DND-41 (cell line): ENCODE data around the gene ING2.
"Not testable (repeated sequence)": the region's sequence is repeated elsewhere in the genome, so short reads cannot be mapped to it uniquely, and the experiment has no call there.

Experiments
- ATAC-seq: fragments of 200-7000 bp; cut with Tn5 transposase; 3 replicates; pipeline ENCODE4 v1.9.1; 2021; ENCODE audit warnings: low read depth; ENCODE audit not compliant: insufficient read depth
- DNase-seq: peaks from one replicate; pipeline ENCODE4 v3.0.0-alpha.2; 2020
- H2AFZ ChIP-seq: 2 replicates; pipeline ENCODE4 v1.6.0; 2012; ENCODE audit warnings: low read depth, low read length
- H3K27ac ChIP-seq: 2 replicates; pipeline ENCODE4 v1.5.1; 2012; ENCODE audit warnings: low read length, inconsistent platforms
- H3K27me3 ChIP-seq: fragments of 200-600 bp; sonication (generic); 2 replicates; pipeline ENCODE4 v1.6.0; 2012; ENCODE audit warnings: low read length, mild to moderate bottlenecking, inconsistent platforms; ENCODE audit not compliant: insufficient read depth, poor library complexity
- H3K36me3 ChIP-seq: 2 replicates; pipeline ENCODE4 v1.5.1; 2012; ENCODE audit warnings: low read length, inconsistent platforms; ENCODE audit not compliant: insufficient read depth
- H3K4me1 ChIP-seq: 2 replicates; pipeline ENCODE4 v1.5.1; 2012; ENCODE audit warnings: mild to moderate bottlenecking, low read length; ENCODE audit not compliant: insufficient read depth
- H3K4me2 ChIP-seq: 2 replicates; pipeline ENCODE4 v1.6.0; 2012; ENCODE audit warnings: mild to moderate bottlenecking, moderate library complexity, low read length, inconsistent platforms; ENCODE audit not compliant: insufficient read depth
- H3K4me3 ChIP-seq, 2 experiments: fragments of 200-600 bp in 1 of 2; shearing (Covaris generic) in 1 of 2; 2 replicates each; pipeline ENCODE4 v1.5.1; 2012 to 2016; ENCODE audit warnings: inconsistent platforms in 2 of 2, low read length in 2 of 2, mild to moderate bottlenecking in 2 of 2, low read depth in 1 of 2, moderate library complexity in 1 of 2
- H3K79me2 ChIP-seq: 2 replicates; pipeline ENCODE4 v1.6.0; 2012; ENCODE audit warnings: low read length, inconsistent platforms; ENCODE audit not compliant: insufficient read depth
- H3K9ac ChIP-seq: 2 replicates; pipeline ENCODE4 v1.6.0; 2012; ENCODE audit warnings: low read depth, mild to moderate bottlenecking, inconsistent platforms, low read length, moderate library complexity
- H3K9me3 ChIP-seq: 2 replicates; pipeline ENCODE4 v1.5.1; 2012; ENCODE audit warnings: low read length, moderate library complexity, mild to moderate bottlenecking, inconsistent platforms; ENCODE audit not compliant: insufficient read depth, severe bottlenecking
- H4K20me1 ChIP-seq: 2 replicates; pipeline ENCODE4 v1.6.0; 2012; ENCODE audit warnings: low read length; ENCODE audit not compliant: insufficient read depth
- EZH2 ChIP-seq: IDR thresholded peaks from 3 replicates; pipeline ENCODE4 v1.6.1; 2012; ENCODE audit warnings: borderline replicate concordance, low read depth, mild to moderate bottlenecking, moderate library complexity, low read length, inconsistent platforms; ENCODE audit not compliant: severe bottlenecking
- TF ChIP-seq, protein P1 (sequence below): IDR thresholded peaks from 2 replicates; pipeline ENCODE4 v1.5.1; 2012; ENCODE audit warnings: borderline replicate concordance, low read length, moderate library complexity, mild to moderate bottlenecking; ENCODE audit not compliant: poor library complexity, severe bottlenecking; ENCODE audit errors: extremely low read depth

The ING2 gene

DNA sequence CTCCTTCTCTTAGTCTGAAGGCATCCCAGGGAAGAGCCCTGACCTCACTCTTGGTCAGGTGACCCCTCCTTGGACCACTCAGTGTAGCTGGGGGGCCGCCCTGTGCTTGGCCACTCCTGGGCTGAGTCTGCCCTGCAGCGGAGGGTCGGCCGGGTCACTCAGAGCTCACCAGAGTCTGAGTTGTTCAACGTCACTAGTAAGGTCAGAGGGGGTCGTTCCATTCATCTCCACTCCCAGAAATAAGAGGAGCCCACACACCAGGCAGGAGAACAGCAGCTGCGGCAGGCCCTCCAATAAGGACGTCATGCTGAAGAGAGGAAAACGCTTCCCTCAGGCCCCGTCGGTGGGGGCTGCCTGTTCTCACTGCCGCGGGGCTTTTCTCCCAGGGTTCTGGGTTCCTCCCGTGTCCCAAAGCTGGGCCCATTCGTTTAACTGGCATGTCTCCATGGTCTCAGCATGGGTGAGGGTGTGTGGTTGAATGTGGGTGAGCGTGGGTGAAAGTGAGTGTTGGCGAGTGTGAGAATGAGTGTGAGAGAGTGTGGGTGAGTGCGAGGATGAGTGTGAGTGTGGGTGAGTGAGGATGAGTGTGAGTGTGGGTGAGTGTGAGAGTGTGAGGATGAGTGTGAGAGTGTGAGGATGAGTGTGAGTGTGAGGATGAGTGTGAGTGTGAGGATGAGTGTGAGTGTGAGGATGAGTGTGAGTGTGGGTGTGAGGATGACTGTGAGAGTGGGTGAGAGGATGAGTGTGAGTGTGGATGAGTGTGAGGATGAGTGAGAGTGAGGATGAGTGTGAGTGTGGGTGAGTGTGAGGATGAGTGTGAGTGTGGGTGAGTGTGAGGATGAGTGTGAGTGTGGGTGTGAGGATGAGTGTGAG lies 47.7 kb downstream of the ING2 start:
- no peak for ATAC-seq
- TF ChIP-seq, protein P1, sequence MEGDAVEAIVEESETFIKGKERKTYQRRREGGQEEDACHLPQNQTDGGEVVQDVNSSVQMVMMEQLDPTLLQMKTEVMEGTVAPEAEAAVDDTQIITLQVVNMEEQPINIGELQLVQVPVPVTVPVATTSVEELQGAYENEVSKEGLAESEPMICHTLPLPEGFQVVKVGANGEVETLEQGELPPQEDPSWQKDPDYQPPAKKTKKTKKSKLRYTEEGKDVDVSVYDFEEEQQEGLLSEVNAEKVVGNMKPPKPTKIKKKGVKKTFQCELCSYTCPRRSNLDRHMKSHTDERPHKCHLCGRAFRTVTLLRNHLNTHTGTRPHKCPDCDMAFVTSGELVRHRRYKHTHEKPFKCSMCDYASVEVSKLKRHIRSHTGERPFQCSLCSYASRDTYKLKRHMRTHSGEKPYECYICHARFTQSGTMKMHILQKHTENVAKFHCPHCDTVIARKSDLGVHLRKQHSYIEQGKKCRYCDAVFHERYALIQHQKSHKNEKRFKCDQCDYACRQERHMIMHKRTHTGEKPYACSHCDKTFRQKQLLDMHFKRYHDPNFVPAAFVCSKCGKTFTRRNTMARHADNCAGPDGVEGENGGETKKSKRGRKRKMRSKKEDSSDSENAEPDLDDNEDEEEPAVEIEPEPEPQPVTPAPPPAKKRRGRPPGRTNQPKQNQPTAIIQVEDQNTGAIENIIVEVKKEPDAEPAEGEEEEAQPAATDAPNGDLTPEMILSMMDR: no peak
- no peak for TF ChIP-seq EZH2

DNA sequence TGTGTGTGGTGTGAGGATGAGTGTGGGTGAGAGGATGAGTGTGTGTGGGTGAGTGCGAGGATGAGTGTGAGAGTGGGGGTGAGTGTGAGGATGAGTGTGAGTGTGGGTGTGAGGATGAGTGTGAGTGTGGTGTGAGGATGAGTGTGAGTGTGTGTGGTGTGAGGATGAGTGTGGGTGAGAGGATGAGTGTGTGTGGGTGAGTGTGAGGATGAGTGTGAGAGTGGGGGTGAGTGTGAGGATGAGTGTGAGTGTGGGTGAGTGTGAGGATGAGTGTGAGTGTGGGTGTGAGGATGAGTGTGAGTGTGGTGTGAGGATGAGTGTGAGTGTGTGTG lies 48.3 kb downstream of the ING2 start:
- ATAC-seq, H3K9me3 ChIP-seq: not testable (repeated sequence)

More for the DNA sequence above, 47.7 kb downstream of the ING2 start:
- H2AFZ ChIP-seq: no peak overlapping the region
- no peaks in the 10 kb centered on the region for H4K20me1 ChIP-seq
- no peak overlapping the region for H3K27ac ChIP-seq
- no peak overlapping the region for H3K9ac ChIP-seq
- H3K79me2 ChIP-seq: no peaks in the 10 kb centered on the region
- H3K27me3 ChIP-seq: no peaks in the 10 kb centered on the region
- H3K4me1 ChIP-seq: no peaks in the 10 kb centered on the region
- no peaks in the 10 kb centered on the region for H3K36me3 ChIP-seq
- no peak overlapping the region for H3K4me2 ChIP-seq
- no peak overlapping the region for H3K4me3 ChIP-seq
- H3K9me3 ChIP-seq: no peaks in the 10 kb centered on the region
- DNase-seq: no peak

DNA sequence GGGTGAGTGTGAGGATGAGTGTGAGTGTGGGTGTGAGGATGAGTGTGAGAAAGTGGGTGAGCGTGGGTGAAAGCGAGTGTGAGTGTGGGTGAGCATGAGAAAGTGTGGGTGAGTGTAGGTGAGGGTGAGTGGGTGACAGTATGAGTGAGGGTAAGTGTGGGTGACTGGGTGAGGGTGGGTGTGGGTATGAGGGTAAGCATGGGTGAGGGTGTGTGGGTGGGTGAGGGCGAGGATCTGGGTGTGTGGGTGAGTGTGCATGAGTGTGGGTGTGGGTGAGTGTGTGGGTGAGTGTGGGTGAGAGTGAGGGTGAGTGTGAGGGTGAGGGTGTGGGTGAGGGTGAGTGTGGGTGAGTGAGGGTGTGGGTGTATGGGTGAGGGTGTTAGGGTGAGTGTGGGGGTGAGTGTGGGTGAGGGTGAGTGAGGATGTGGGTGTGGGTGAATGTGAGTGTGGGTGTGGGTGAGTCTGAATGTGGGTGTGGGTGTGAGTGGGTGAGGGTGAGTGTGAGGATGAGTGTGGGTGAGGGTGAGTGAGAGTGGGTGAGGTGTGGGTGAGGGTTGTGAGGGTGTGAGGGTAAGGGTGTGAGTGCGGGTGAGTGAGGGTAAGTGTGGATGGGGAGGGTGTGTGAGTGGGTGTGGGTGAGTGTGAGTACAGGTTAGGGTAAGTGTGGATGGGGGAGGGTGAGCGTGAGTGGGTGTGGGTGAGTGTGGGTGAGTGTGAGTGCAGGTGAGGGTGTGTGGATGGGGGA lies 48.9 kb downstream of the ING2 start:
- TF ChIP-seq, protein P1: no peak
- no peak for TF ChIP-seq EZH2
- Histone ChIP-seq H3K27me3 (no peaks in the 10 kb centered on the region), H3K4me3 (no peak overlapping the region), H3K79me2 (no peaks in the 10 kb centered on the region), H4K20me1 (no peaks in the 10 kb centered on the region), H3K4me2 (no peak overlapping the region), H2AFZ (no peak overlapping the region), H3K36me3 (no peaks in the 10 kb centered on the region), H3K9ac (no peak overlapping the region), H3K27ac (no peak overlapping the region), H3K4me1 (no peaks in the 10 kb centered on the region), H3K9me3 (no peaks in the 10 kb centered on the region)
- DNase-seq (no peak), ATAC-seq (no peak)

More for the DNA sequence above, 48.3 kb downstream of the ING2 start:
- not testable (repeated sequence) for H4K20me1 ChIP-seq, H3K4me3 ChIP-seq, H3K36me3 ChIP-seq, H3K27me3 ChIP-seq, DNase-seq, H3K4me2 ChIP-seq, H3K27ac ChIP-seq, H2AFZ ChIP-seq, H3K79me2 ChIP-seq, H3K9ac ChIP-seq, H3K4me1 ChIP-seq

DNA sequence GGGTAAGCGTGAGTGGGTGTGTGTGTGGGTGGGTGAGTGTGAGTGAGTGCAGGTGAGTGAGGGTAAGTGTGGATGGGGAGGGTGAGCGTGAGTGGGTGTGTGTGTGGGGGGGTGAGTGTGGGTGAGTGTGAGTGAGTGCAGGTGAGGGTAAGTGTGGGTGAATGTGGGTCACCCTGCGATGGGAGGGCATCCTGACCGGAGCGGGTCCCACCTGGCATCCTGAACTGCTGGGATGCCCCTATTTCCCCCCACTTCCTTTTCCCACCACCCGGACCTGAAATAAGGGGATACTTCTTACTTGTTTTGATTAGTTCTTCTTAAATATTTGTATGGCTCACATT lies 49.5 kb downstream of the ING2 start:
- no peak overlapping the region for H3K9ac ChIP-seq
- H4K20me1 ChIP-seq: no peaks in the 10 kb centered on the region
- no peak overlapping the region for H3K27ac ChIP-seq
- H3K9me3 ChIP-seq: no peaks in the 10 kb centered on the region
- no peaks in the 10 kb centered on the region for H3K79me2 ChIP-seq
- DNase-seq (no peak), ATAC-seq (no peak)
- no peak for TF ChIP-seq EZH2
- TF ChIP-seq, protein P1: no peak
- no peaks in the 10 kb centered on the region for H3K27me3 ChIP-seq
- H3K4me3 ChIP-seq: no peak overlapping the region
- H2AFZ ChIP-seq: no peak overlapping the region
- H3K4me1 ChIP-seq: no peaks in the 10 kb centered on the region
- no peaks in the 10 kb centered on the region for H3K36me3 ChIP-seq
- no peak overlapping the region for H3K4me2 ChIP-seq
